Hippocampal formation (tissue), 2 donors: ENCODE measurements around the gene FIGN.

ENCODE experiments used
- DNase-seq, 2 donors: peaks; one replicate each; lab custom pipeline; 2025; lab: John Stamatoyannopoulos, UW

Gene FIGN

GRCh38 chr2:163613266-163613731 is 122.5 kb downstream of the FIGN start:
- DNase-seq, result peak; percentile 6 to 47

- peak in 1 of 2 donors; percentile 56 for DNase-seq
These were observed 123.5 kb downstream of the FIGN start for GRCh38 chr2:163612332-163612731.

GRCh38 chr2:163611557-163611906 is 124.3 kb downstream of the FIGN start:
- DNase-seq, result no peak

DNA sequence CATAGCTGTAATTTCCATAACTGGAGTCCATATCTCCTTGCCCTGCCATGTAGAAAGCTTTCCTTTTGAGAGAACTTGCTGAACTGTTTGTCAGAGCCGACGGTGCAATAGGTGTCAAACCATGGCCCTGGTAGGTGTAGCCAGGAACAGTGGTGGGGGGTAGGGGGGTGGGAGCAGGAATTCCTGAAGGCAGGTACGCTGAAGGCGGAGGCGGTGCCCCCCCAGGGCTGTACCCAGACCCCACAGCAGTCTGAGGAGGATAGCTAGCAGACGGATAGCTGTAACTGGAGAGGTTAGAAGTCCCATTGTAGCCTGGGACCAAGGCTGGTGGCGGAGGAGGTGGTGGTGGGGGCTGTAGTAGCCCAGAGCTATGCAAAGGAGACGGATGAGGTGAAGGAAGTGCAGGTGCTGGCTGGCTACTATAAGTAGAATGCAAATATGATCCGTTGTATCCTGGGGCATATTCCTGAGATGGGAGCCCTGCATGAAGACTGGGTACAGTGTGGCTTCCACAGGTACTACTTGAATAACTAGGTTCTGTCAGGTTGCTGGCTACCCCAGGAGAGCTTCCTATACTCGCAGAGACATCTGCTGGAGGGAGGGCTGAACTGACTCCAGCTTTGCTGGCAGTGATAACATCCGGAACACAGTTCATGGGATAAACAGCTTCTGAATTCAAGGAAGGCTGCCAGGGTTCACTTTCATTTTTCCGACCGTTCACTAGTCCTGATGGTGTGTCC is 124.8 kb downstream of the FIGN start:
- peak; percentile 38 to 42 for DNase-seq

GRCh38 chr2:163607630-163608029 is 128.2 kb downstream of the FIGN start:
- no peak for DNase-seq

DNA sequence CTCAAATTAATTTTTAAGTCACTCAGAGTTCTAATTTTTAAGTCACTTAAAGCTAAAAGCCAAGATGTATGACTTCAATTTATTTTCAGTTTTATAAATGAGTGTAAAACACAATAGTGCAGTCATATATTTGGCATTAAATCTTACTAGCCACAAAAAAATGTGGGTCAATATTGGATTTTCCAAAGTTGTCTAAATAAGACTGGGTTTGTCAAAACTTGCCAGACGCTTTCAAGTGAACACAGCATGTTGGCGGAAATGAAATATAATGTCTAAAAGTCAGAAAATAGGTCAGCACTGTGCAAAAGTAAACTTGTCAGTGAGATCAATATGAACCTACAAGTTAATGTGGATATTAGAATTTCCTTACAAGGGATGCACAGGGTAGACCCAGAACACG is 128.9 kb downstream of the FIGN start:
- DNase-seq, result no peak

DNA sequence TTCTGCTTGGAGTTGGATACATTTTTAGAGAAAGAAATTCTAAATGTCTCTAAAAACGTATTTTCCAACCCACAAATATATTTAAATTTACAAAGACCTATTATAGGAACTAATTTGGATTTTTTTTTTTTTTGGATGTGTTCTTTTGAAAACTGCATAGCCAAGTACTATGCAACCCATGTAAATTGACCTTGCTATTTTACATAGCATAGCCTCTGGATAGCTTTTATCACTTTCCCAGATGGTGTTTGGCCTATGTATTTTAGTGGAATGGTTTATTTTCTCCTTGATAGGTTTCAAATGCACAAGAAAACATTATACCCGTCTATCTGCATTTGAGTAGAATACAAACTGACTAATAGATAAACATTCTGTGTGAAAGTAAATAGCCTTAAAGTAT is 130.0 kb downstream of the FIGN start:
- no peak for DNase-seq

DNA sequence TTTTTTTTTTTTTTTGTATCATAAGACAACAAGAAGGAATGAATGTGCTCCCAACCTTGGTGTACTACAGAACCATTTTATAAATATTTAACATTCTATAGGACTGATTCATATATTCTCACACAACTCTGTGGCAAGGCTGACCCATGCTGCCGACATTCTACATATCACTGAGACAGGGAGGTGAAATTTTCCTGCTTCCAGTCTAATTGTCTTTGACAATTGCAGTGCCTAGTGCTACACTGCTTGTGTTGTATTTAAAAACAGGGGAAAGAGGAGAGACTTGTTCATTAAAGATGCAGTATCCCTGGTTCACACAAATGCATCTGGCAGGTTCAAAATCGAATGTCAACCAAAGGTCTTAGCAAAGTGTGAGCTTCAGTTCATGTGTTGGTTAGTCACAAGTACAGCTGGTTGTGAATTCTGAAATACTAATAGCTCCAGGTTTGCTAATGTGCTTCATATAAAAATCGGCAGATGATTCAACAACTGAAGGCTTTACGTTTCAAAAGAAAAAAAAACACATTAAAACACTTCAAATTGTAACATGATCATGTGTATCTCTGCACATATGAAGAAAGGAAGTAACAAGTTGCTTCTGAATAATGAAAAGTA is 130.8 kb downstream of the FIGN start:
- no peak for DNase-seq

DNA sequence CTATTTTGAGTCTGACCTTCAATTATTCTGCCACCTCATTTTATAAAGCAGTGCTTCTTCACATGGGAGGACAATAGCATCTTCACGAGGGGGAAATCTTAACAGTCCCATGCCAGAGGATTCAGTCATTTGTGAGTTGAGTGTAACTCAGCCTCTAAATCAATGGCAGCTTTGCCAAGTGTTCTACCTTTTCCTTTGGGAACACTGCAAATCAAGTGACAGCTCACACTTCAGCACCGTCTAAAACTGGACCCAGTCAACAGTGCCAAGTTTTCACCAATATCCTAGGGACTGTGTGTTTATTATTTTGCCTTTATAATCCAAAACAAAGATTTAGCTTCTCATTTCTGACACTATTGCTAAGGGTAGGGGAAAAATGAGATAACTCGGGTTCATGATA is 133.6 kb downstream of the FIGN start:
- no peak for DNase-seq

DNA sequence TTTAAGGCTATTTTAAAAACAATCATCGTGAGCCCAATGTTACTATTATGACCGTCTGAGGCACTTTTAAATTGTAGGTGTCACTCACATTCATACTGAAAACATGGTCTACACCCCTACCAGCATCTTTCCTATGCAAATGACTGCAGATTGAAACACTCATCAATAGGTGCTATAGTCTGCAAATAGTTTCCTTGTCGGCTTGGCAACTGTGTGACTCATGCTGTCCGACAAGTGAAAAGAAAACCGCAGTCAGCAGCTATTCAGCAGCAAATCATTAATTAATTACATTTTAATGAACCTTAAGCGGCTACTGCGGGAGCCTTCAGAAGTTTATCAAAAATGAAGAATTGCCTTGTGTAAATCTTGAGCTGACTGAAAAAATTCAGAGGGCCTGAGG is 134.4 kb downstream of the FIGN start:
- DNase-seq, result no peak

DNA sequence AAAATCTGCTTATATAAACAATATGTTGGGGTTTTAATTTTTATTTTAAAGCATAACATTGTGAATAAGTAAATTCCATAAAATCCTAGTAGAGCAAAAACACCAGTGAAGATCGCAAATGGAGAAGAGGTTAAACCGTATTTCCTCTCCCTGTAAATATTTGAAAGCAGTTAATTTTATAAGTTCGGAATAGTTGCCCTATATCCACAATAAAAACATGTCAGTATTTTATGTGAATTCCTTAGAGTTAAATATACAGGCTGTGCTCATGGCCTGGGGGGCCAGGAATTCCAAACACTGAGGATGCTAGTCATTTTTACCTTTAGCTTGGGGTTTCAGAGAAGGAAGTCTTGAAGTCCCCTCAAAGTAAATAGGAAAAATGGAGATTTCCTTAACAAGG is 135.0 kb downstream of the FIGN start:
- no peak for DNase-seq

- no peak for DNase-seq
These were observed 140.8 kb downstream of the FIGN start for GRCh38 chr2:163595028-163595427.

DNA sequence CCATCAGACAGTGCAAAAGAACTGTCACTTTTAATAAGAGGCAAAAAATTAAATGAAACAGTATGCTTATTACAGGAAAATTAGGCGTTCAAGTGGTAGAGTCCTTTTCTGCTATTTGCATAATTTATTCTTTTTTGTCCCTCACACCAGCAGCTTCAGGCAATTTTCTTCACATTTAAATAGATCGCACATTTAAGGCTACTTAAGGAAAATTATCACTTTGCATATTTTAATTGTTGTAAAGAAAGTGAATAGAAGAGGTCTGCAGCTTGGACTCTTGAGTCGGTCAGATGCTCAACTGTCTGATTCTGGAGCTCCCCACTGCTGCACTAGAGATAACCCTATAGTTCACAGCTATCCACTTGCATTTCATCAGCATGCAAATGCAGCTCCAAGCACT is 141.3 kb downstream of the FIGN start:
- no peak for DNase-seq

DNA sequence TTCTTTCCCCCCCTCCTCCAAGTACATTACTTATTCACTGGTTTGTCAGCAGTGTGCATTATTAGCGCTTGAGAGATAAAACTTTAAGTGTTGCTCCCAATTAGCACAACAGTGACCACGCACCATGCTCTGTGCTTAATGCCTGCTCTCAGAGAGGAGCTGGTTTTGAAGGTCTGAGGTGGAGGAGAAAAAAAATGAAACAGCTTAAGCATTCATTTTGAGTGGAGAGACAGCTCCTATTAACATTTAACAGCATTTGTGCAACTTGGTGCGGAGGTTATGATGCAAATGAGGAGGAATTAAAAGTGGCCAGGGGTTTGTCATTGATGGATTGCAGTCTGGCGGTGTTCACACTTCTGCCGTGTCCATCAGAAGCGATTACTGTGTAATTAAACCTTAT is 141.8 kb downstream of the FIGN start:
- no peak for DNase-seq

DNA sequence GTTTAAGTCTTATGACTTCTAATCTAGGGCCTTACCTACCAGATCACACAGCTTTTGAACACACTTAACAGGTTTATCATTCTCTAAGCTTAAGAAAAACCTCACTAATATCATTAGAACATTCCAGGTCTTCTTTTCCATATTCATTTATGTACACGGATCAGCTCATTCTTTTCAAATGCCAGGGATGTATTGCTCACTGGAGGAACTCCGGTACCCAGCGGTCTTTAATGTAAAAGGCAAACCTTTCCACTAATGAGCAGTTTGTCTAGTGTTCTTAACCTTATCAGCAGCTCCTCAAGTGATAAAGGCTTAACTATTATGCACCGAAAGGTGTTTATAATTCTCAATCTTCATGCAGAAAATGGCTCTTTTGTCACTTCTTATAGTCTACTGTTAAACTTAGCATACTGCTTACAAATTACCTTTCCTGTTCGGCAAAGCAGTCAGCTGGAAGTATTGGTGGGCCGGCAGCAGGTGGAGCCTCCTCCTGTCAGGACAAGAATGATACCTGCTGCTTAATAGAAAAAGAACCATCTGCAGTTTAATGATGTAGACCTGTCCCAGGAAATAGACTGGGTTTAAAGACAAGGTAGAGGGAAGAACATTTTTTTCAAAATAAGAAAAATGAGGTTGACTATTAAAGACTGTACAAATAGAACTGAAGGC is 142.7 kb downstream of the FIGN start:
- no peak for DNase-seq

DNA sequence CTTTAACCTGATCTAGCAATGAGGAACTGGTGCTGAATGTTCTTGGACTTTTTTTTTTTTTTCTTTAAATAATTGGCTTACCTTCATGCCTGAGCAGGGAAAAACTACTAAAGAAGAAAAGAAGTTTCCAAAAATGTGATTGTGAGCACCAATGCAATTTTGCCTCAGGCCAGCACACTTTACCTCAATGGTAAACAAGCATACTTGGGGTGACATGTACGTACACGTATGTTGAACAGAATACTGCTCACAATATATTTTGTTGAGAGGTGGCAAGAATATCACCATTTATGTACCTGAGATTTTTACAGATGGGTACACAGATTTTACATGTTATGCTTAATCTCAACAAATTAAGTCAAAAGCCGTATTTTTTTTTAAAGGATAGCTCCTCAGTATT is 144.3 kb downstream of the FIGN start:
- no peak for DNase-seq

GRCh38 chr2:163580757-163581156 is 155.1 kb downstream of the FIGN start:
- DNase-seq, result no peak

- DNase-seq, result no peak
These were observed 161.5 kb downstream of the FIGN start for GRCh38 chr2:163574309-163574708.

- DNase-seq, result no peak
These were observed 162.2 kb downstream of the FIGN start for GRCh38 chr2:163573652-163574051.

DNA sequence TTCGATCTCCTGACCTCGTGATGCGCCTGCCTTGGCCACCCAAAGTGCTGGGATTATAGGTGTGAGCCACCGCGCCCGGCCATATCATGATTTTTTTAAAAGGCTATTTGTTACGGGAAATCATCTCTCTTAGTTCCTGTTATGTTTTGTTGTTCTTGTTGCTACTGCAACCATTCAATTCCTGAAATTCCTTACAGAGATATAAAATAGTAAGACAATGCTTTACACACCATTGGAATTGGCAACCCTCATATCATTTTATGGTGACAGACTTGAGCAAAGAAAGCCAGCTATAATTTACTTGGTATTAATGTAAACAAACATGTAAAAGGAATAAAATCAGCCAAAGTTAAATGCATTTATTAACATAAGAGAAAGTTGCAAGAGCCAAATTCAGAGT is 163.0 kb downstream of the FIGN start:
- DNase-seq, result no peak

DNA sequence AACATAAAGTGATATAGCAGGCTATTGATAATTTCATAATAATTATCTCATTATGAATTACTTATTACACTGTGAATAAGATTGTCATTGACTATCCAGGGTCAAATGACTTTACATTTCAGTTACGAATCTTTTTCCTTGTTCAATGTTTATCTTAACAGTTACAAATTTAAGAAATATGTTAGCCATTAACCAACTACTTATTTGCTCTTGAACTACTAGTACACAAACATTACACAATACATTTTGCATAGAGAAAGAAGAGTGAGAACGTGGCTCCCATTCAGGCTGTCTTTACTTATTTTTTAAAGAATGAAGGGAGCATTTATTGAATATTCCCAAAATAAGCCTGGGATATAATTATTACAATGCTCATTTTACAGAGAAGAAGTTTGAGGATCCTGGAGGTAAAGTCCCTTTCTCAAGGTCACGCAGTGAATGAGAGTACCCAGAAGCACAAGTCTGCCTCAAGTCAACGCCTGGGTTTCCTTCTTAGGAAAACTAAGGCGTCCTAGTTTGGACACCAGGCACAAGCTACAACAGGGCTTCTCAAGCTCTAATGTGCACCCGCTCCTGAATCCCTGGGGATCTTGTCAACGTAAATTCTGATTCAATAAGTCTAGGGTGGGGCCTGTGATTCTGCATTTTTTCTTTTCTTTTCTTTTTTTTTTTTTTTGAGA is 164.2 kb downstream of the FIGN start:
- no peak for DNase-seq

DNA sequence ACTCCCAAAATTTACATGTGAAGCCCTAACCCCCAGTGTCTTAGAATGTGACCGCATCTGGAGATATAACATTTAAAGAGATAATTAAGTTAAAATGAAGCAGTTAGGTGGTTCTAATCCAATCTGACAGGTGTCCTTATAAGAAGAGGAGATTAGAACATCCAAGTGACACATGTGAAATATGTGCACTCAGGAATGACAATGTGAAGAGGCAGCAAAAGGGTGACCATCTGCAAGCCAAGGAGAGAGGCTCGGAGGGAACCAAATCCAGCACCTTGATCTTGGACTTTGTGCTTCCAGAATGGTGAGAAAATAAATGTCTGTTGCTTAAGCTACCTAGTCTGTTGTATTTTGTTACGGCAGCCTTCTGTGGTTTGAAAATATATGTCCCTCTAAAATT is 165.4 kb downstream of the FIGN start:
- no peak for DNase-seq

GRCh38 chr2:163565192-163565591 is 170.6 kb downstream of the FIGN start:
- no peak for DNase-seq
